ENCODE measurements around the gene ZMPSTE24.
"Not testable (repeated sequence)": the region's sequence is repeated elsewhere in the genome, so short reads cannot be mapped to it uniquely, and the experiment has no call there.

Gene ZMPSTE24

DNA sequence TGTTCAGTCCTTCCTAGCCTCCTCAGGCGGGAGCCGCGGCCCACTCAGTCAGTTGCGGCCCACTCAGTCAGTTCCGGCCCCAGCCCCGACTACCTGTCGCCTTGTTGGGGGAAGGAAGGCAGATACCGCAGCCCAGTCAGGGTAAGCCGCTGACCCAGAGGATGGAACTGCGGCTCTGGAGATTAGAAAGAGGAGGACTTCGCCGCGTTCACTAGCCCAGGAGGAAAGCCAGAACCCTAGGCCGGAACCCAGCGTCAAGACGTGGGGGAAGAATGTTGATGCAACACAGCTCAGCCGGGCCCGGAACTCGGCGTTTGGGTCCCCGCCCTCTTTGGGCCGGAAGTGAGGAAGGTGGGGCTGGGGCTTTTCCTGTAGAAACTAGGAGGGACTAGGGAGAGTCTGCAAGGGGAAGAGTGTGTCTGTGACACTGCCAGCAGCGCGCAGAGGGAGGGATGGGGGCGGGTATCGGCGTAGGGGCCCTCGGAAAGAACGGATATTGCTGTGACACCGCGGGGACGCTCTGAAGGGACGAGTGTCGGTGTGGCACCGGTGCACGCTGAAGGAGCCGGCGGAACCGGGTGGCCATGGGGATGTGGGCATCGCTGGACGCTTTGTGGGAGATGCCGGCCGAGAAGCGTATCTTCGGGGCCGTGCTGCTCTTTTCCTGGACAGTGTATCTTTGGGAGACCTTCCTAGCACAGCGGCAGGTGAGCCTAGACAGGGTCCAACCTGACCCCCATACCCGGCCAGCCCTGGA, at the start of gene ZMPSTE24:
Gene ZMPSTE24 (plus strand): TSS at position 549 of the 757 bp plus-strand sequence. CDS start 36 bp downstream, at position 585.
- DNase-seq, result peak; percentile 97

DNA sequence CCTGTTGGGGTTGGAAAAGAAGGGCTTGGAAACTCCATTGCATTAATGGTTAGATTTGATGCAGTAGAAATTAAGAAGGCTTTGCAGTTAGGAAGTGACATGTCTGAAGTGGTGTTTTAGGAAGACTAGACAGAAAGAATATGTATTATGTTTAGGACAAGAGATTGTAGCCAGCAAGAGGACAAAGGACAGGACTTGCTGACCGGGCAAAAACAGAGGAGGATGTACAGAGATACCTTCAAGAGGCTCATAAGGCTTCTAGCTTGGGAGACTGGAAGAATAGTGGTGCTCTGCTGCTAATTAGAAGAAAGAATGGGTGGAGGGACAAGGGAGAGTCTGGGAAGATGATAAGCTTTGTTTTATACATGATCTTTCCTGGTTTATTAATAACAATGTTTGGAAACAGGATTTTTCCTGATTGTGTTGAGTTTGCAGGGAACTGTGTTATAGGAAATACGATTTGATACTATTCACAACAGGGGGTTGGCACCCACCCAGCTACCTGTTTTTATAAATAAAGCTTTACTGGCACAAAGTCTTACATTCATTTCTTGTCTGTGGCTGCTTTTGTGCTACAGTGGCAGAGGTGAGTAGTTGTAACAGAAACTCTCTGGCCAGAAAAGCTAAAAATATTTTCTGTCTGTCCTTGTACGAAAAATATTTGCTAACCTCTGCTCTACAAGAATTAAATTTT, 47.4 kb upstream of the ZMPSTE24 start:
- no peak for DNase-seq

GRCh38 chr1:40218333-40218732, 39.7 kb upstream of the ZMPSTE24 start:
- no peak for DNase-seq

DNA sequence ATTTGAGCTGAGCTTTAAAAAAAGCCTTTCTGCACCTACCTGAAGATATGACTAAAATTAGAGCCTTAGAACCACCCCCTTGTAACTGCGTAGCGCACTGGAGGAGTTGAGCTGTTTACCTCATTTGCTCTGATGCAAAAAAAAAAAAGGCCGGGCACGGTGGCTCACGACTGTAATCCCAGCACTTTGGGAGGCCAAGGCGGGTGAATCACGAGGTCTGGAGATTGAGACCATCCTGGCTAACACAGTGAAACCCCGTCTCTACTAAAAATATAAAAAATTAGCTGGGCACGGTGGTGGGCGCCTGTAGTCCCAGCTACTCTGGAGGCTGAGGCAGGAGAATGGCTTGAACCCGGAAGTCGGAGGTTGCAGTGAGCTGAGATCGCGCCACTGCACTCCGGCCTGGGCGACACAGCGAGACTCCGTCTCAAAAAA, 36.5 kb upstream of the ZMPSTE24 start:
- not testable (repeated sequence) for DNase-seq

GRCh38 chr1:40221977-40222772, 35.9 kb upstream of the ZMPSTE24 start:
- DNase-seq, result no peak

DNA sequence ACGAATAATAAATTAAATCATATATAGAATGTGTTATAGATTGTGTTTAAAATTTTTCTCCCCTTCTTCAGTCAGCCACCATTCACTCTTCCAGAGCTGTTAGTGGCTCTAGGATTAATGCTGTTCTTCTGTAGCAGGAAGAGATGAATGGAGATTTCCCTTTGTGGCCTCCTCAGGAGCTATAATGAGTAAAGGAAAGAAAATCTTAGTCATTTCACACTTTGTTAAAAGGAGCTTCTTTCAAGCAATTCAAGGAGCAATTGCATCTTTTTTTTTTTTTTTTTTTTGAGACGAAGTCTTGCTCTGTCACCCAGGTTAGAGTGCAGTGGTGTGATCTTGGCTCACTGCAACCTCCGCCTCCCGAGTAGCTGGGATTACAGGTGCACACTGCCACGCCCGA, 34.0 kb upstream of the ZMPSTE24 start:
- no peak for DNase-seq

- no peak for DNase-seq
These were observed 31.8 kb upstream of the ZMPSTE24 start for GRCh38 chr1:40226192-40226591.

- DNase-seq, result peak; percentile 38
These were observed 25.6 kb upstream of the ZMPSTE24 start for GRCh38 chr1:40232444-40232843.

DNA sequence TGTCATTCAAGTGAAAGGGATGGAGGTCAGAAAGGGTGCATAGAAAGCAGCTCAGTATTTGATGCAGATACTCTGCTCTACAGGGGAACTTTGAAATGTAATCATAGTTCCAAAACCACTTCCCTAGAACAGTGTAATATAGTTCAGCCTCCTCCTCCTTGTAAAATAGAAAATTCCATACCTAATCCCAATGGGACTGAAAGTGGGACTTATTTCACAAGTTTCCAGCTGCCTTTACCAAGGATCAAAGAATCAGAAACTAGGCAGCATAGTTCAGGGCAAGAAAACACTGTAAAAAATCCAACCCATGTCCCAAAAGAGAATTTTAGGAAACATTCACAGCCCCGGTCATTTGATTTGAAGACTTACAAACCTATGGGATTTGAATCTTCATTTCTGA, 18.4 kb upstream of the ZMPSTE24 start:
- no peak for DNase-seq

DNA sequence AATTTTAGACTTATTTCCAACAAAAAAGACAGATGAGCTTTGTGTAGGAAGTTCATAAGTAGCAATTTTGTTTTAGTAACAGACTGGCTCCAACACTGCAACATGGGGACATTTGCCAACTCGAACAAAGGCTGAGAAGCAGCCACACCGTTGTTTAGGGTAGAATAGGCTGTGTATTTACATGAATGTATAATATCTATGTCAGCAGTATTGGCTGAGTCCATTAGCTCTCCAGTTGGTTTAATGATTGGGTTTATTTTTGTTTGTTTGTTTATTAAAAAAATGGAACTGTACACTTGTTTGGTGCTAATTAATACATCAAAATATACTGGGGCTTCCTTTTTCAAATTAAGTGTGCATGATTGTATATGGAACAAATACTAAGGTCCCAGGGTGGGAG, 17.6 kb upstream of the ZMPSTE24 start:
- no peak for DNase-seq

- no peak for DNase-seq
These were observed 16.7 kb upstream of the ZMPSTE24 start for GRCh38 chr1:40241362-40241761.

DNA sequence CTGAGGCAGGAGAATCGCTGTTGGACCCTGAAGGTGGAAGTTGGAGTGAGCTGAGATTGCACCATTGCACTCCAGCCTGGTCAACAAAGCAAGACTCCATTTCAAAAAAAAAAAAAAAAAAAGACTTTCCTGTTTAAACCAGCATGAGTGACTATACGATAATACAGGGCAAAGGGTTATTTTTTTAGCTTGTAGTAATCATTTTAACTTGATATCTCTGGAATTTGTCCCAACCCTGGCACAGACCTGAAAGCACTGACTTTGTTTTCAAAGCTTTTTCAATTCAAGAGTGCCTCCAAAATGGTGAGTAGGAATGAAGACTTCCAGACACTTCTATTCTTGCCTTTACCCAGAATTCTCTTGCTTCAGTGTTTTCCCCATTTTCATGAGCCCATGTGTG, 14.7 kb upstream of the ZMPSTE24 start:
- no peak for DNase-seq

- DNase-seq, result no peak
These were observed 13.8 kb upstream of the ZMPSTE24 start for GRCh38 chr1:40244138-40244744.

GRCh38 chr1:40245686-40246085, 12.3 kb upstream of the ZMPSTE24 start:
- DNase-seq, result no peak

- no peak for DNase-seq
These were observed 10.4 kb upstream of the ZMPSTE24 start, which contains the start of gene TMCO2 for GRCh38 chr1:40247655-40248054. Gene TMCO2, plus strand, starts transcription at chr1:40247937. Its CDS starts 57 bp downstream, at chr1:40247994.

- DNase-seq, result no peak
These were observed 9.6 kb upstream of the ZMPSTE24 start for GRCh38 chr1:40248412-40248811.

- DNase-seq, result no peak
These were observed 6.6 kb upstream of the ZMPSTE24 start for GRCh38 chr1:40251456-40251855.

GRCh38 chr1:40252601-40253000, 5.4 kb upstream of the ZMPSTE24 start:
- no peak for DNase-seq

GRCh38 chr1:40255231-40255630, 2.8 kb upstream of the ZMPSTE24 start:
- DNase-seq, result no peak

DNA sequence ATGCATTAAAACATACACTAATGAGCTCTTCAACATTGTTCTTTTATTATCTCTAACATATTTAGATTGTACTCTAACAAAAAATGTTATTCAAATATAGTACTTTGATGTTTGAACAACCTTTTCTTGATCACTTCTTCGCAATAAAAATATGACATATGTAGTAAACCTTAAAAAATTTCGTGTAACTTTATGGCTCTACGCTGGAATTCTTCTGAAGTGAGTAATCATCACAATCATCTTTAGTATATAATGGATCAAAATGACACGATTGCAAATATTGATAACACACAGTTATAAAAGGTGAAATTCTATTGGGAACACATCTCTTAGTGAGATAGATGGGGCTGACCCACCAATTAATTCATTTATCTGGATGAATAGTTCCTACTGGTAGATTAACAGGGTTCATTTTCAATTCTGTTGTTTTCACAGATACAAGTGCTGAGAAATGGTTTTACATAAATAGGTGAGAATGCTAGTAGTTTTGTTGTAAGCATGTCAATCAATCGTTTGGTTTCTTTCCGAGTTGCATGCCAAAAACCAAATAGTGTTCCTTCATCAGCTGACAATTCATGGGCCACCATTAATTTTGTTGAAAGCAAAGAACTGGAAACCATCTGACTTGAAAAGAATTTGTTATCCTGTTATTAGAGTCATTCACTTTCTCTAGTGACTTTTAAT, 1.5 kb upstream of the ZMPSTE24 start:
- no peak for DNase-seq

DNA sequence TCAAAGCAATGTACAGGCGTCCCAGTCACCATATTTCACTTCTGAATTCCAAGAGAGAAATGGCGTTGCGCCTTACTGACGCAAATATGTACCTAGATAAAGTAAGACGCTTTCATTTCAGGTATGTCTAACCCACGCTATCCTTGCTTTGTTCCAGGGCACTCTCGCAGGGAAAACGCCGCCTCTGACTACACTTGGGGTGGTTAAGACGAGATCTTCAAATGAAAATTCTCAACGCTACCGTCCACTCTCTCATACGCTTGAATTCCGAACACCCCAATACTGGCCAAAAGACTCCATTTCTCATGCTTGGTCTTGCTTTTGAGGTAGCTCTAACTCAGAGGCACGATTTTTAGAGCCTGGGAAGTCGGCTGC, 736 bp upstream of the ZMPSTE24 start:
- DNase-seq, result no peak

DNA sequence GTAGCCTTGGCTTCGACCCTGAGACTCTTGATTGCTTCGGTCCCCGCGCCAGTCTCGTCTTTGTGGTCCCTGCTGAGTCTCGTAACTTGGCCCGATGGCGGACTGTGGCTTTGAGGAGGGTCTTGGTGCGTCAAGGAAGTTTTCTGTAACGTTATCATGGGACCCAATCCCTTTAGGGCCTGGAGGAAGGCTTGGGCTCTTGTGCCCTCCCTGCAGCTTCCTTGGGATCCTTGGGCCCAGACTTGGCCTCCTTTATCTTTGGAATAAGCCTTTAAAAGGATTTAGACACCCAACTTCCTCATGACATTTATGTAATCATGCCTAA, 371 bp downstream of the ZMPSTE24 start:
- DNase-seq, result no peak

GRCh38 chr1:40264354-40264781, 6.3 kb downstream of the ZMPSTE24 start:
- no peak for DNase-seq
